HG03575 (cell line): ENCODE measurements around the gene PIK3IP1.
"Not testable (repeated sequence)": the region's sequence is repeated elsewhere in the genome, so short reads cannot be mapped to it uniquely, and the experiment has no call there.

Experiments used
- ATAC-seq: cut with Tn5 transposase; IDR thresholded peaks from one replicate; pipeline ENCODE4 v1.9.1; 2021; ENCODE audit not compliant: unreplicated experiment, insufficient number of reproducible peaks, low FRiP score; ENCODE audit errors: extremely low read depth

Gene PIK3IP1

DNA sequence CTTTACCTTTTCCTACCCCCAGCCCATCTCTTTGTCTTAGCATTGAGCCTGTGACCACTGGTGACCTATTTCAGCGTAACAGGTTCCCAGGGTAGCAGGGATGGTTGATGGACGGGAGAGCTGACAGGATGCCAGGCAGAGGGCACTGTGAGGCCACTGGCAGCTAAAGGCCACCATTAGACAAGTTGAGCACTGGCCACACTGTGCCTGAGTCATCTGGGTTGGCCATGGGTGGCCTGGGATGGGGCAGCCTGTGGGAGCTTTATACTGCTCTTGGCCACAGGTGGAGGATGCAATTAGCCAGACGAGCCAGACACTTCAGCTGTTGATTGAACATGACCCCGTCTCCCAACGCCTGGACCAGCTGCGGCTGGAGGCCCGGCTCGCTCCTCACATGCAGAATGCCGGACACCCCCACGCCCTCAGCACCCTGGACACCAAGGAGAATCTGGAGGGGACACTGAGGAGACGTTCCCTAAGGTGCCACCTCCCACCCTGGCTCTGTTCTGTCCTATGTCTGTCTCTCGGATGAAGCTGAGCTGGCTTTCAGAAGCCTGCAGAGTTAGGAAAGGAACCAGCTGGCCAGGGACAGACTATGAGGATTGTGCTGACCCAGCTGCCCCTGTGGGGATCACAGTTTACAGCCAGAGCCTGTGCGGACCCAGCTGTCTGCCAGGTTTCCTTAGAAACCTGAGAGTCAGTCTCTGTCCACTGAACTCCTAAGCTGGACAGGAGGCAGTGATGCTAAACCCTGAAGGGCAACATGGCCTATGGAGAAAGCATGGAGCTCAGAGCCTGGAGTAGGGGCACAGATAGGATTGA is 29.8 kb downstream of the PIK3IP1 start:
- no peak for ATAC-seq

DNA sequence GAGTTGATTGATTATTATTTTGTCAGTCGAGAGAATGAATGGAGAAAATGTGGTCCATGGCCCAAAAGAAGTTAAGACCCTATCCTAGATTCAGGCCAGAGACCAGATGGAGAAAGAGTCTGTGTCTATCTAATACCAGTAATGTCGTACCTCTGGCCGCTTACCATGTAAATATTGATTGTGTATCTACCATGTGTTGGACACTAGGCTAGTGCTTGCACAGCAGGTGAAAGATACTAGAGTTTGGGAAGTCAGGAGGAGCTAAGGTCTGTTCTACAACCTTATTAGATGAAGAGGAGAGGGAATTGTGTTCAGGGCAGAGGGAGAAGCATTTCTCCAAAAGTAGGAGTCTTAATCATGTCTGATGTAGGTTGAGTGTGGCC is 31.8 kb downstream of the PIK3IP1 start:
- no peak for ATAC-seq

DNA sequence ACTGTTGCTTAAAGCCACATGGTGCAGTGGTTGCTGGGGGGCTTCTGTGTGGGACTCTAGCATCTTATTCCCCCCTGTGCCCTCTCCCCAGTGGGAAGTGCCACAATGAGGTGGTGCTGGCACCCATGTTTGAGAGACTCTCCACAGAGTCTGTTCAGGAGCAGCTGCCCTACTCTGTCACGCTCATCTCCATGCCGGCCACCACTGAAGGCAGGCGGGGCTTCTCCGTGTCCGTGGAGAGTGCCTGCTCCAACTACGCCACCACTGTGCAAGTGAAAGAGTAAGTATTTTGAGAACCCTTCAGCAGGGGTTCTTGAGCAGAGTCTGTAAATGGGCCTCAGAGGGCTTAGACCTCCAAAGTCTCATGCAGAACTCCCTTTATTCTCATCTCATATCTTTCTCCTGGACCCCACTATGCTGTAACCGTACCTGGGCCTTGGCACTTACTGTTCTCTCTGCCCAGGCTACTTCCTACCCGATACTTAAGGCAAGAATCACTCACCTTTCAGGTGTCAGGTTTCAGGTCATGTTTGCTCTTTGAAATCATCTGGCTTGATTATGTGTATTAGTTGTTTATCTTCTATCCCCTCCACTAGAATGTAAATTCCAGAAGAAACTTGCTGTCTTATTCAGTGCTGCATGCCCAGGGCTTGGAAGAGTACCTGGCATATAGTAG is 32.4 kb downstream of the PIK3IP1 start:
- ATAC-seq = no peak

DNA sequence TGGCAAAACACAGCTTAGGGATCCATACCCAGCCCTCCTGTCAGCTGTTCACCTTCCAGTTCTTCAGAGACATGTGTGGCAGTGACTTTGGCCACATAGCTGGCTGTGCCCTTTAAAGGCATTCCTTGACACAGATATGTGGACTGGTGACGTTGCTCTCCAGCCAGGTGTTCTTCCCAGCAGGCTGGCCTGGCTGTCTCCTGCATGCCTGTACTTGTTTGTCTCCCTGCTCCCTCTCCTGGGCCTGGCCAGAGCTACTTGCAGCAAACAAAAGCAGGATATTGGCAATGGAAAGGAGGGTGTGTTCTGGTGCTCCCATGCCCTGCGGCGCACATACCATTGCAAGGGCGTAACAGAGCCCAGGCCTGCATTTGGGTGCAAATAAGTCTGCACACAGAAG is 38.3 kb downstream of the PIK3IP1 start:
- ATAC-seq = no peak

DNA sequence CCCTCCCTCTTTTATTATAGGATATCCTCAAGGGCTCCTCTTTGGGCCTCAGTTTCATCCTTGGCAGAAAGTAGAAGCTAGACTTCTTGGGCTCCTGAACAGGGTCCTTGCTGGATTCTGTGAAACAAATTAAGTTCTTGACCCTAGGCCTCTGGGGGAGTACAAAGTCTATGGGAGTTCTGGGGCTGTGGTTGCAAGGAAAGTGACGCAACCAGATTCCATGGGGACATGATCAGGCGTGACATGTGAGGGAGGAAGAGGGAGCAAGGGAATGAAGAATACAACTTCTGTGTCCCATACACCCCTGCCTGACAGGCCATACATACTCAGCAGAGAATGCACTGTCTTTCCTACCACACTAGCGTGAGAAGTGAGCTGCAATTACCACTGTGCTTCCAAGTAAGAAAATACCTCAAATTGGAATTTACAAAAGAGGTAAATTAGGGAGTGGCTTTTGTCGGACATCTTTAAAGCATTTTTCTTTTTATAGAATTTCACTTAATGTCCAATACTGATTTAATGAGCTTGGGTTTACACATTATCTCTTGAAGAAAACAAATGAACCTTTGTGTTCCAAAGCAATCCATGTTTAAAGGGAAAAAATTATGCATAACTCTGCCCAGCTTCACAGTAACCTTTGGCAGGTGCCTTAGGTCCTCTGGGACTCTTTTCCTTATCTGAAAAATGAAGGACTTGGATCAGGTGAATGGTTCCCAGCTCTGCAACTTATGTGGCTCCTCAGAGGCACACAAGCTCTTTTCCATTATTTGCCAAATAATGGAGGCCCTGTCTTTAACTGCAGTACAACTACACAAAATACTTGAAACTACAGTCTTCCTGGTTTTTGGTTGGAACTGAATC is 41.3 kb downstream of the PIK3IP1 start:
- no peak for ATAC-seq

DNA sequence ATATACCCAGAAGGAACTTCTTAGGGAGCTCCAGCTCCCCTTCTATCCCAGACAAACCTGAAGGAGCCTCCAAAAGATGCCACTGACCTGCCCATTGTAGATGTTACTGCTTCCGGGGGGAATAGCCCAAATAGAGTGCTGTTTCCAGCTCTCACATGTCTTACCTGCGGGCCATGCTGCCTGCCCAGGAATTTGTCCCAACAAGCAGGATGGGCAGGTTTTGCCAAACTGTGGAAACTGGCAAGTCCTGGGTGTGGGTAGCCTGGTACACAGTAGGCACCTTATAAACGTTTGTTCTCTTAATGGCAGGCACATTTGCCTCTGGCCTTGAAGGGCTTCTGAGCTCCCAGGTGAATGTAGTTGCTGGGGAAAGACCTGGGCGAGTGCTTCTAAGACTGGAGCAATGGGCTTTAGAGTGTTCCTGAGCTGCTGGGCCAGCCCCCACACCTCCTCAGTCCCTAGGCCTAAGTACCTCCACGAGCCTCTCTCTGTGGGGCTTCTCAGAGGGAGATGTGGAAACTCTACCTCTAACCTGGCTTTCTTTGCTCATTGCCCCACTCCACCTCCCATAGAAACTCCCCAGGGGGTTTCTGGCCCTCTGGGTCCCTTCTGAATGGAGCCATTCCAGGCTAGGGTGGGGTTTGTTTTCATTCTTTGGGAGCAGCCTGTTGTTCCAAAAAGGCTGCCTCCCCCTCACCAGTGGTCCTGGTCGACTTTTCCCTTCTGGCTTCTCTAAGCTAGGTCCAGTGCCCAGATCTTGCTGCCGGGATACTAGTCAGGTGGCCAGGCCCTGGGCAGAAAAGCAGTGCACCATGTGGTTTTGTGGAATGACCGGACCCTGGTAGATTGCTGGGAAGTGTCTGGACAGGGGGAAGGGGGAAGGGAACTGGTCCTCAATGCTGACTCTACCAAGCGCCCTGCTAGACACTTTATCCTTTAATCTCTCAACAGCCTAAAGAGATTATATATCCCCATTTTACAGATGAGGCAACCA is 43.0 kb downstream of the PIK3IP1 start:
- no peak for ATAC-seq

DNA sequence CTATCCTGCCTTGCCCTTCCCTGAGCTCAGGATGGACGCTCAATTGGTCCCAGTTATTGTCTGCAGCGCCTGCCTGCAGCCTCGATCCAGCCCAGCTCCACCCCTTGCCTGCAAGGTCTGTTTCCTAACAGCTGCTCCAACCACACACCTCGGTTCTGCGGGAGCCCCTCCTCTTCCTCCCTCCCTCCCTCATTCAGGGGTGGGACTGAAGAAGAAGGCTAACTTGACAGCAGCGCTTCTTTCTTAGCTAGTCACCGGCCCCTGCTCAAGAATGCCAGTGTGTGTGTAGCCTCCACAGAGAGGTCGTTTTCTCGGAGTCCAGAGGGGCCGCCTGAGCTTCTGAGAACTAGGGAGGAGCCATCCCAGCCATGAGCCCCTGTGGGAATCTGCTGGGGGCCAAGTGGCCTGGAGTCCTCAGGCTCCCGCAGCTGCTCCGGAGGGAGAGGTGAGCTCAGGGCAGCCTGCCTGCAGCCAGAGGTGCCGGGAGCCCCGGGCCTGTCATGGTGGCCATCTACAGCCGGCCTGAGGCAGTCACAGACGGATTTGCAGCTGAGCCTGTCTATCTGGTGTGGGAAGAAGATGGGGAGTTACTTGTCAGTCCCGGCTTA is 44.0 kb downstream of the PIK3IP1 start:
- no peak for ATAC-seq

DNA sequence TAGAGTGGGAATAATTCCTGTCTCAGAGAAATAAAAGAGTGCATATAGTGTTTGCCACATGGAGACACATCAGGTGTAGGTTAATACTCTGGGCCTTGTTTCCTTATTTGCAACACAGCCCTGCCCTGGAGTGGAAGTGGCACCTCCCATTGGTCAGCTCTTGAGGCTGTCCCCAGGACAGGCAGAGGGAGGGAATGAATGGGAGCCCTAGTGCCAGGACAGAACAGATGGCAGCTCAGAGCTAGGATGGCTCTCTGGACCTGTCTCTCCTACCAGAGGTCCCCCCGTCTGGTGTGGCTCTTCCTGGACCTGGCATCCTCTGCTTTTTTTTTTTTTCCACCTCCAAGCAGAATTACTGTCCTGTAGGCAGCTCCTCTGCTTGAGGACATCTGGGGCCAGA is 44.6 kb downstream of the PIK3IP1 start:
- no peak for ATAC-seq

DNA sequence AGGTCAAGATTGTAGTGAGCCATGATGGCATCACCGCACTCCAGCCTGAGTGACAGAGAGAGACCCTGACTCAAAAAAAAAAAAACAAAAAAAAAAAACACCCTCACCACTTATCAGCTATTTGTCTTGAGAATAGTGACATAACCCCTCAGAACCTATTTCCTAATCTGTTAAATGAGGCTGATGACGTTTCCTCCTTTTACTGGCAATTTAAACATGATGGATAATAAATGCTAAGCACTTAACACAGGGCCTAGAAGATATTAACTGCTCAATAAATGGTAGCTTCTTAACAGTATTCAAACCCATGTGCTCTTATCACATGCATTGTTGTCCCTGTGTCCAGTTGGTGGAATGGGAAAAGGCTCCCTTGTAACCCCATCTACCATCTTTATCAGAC is 45.6 kb downstream of the PIK3IP1 start:
- ATAC-seq = no peak

DNA sequence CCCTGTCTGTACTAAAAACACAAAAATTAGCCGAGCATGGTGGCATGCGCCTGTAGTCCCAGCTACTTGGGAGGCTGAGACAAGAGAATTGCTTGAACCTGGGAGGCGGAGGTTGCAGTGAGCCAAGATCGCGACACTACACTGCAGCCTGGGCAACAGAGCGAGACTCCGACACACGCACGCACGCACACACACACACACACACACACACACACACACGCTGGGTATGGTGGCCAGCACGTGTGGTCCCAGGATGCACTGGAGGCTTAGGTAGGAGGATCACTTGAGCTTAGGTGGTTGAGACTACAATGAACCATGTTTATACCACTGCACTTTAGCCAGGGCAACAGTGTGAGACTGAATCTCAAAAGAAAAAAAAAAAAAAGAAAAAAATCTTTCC is 46.3 kb downstream of the PIK3IP1 start:
- ATAC-seq = not testable (repeated sequence)

DNA sequence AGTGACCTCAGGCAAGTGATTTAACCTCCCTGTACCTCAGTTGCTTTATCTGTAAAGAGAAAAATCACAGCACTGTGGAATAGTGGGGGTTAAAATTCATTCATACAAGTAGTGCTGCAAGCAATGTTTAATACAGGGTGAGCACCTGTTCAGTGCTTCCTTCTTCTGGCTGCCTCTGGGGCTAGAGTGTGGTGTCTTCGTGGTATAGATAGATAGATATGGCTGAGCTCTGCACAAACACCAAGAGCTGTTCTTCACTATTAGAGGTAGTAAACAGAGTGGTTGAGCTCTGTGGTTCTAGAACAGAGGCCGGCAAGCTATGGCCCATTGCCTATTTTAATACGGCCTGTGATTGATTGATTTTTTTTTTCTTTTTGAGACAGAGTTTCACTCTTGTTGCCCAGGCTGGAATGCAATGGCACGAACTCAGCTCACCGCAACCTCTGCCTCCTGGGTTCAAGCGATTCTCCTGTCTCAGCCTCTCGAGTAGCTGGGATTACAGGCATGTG is 47.3 kb downstream of the PIK3IP1 start:
- no peak for ATAC-seq

DNA sequence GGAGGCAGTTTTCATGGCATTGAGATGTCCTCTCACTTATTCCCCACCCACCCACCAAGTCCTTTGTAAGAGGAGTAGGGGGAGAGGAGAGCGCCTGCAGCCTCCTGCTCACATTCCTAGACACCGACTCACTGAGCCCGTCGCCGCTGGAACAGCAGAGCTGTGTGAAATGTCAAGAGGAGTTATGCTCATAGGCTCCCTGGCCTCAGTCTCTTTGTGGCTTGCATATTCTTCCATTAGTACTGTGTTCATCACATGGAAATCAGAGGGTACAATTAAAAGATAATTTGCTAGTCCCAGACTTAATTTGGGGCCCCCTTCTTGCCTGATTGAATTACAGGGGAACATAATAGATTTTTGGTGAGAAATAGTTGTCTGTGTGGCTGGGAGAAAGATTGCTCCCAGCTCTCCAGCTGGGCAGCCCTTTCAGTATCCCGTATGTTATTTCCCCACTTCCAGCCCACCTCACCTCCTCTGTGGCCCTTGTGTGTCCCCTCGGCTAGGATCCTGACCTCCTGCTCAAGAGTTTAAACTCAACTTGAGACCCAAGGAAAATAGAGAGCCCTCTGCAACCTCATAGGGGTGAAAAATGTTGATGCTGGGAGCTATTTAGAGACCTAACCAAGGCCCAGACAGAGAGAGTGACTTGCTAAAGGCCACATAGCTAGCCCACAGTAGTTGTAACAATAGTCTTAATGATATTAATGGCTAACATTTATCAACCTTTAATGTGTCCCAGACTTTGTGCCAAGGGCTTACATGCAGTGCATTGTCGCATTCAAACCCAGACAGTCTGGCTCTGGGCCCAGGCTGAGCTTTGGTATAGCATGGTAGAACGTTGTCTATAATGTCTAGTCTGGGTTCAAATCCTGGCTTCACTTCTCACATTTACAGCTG is 48.0 kb downstream of the PIK3IP1 start:
- no peak for ATAC-seq

DNA sequence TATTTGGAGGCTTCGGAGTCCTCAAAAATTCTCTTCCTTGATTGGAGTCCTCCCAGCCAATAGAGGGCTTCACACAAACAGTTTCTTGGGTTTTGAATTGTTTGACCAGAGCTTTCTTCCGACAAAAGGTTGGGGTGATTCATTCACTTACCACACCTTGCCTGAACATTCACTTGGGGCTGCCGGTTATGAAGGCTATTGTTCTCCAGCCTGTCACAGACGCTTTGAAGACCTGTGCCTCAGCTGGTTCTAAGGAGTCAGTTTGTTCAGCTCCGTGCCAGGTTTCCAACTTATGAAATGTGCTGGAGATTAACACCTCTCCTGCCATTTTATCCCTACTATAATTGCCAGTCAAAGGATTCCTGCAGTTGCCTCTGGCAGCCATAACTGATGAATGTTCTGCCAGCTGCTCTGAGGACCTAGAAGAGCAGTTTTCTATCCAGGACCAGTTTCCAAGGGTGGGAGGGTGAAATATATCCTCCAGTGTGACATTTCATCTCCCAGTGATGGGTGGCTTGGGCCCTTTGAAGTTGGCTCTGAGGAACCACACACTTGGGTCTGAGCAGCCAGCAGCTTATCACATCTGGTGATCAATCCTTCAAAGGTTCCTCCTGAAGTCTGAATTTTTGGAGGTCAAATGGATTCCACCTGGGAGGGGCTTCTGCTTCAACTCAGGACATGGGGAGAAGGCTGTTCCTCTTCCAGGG is 48.8 kb downstream of the PIK3IP1 start:
- no peak for ATAC-seq

DNA sequence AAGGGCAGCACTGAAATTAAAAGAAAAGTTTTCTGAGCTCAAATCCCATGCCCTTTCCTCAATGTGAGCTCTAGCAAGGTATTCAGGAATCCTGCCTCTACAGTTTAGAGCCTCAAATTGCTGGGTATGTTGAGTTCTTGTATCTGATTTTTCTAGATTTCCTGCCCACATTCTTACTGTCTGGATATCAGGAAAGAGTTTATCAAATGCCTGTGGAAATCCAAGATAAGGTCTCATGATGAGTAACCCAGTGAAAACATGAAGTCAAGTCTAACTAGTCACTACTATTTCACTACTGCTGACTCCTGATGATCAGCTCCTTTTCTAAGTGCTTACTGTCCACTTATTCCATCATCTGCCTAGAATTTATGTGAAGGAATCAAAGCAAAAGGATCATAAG is 50.4 kb downstream of the PIK3IP1 start:
- no peak for ATAC-seq

DNA sequence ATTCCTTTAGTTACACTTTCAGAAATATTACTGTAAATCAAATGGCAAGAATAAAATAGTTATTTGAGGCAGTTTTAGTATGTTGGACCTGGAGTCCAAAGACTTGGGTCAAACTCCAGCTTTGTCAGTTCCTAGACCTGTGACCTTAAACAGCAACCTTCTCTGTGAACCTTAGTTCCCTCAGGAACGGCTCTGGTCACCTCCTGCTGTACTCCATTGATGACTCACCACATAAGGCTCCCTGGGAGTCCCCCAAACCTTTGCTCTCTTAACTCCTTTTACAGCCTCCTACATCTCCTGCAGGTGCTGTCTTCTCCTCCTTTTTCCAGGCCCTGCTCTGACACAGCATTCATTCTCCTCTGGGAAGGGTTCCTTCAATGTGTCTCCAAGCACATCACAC is 51.1 kb downstream of the PIK3IP1 start:
- no peak for ATAC-seq

DNA sequence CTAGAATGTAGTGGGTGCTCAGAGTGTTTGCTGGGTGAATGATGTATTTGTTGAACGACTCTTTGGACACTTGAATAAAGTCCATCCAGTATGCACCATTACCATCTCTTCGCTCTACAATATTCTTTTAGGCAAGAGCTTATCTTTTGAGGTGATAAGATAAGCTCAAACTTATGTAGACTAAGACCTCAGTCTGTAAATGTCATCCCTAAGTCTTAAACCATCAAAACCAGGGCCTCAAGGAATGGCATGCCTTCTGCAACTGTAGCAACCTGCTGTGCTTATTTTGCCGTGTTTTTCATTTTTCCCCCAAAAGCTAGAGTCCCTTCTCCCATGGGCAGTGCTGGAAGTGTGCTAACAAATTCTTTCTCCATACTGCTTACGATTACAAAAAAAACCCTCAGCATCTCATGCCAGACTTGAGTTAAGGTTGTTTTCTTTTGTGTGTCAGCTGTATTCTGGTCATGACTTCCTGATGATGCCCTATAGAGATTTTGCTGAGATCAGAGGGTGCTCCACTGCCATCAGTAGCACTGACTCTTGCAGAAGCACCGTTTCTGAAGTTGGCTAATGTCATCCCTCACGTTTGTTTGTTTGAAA is 52.4 kb downstream of the PIK3IP1 start:
- ATAC-seq = no peak
